ENCODE data around the gene ANK3. TPM values are rescaled to one million over a fixed set of nuclear protein-coding genes. Genes with fewer than 3 reads are reported as not detected.

Gene ANK3
- total RNA-seq, 2 donors from 2014 or later: 65.0 to 79.5 TPM

DNA sequence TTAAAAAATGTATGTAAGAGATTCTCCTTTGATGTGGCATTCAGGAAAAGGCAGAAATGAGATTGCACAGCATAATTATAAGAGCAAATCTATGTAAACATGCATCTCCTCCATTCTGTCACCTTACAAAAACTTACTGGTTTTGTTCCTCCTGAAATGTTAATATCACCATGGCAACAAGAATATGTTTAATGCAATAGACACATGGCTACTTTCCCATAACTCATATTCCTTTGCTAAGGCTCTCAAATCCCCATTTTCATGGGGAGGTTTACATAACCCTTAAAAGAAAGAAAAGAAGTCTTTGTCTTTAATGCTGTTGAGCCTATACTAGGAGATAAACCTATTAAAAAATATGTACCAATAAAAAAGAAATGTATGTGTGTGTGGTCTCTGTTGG is 136.2 kb downstream of the ANK3 start:
- Histone ChIP-seq H3K27ac (ENCODE audit: low read depth, low read length) (no peak overlapping the region), H3K4me1 (ENCODE audit: control insufficient read depth, insufficient read depth, low read length) (peaks cover 13% of the 10 kb centered on the region), H3K4me3 (ENCODE audit: low read length) (no peak overlapping the region), H3K9me3 (ENCODE audit: control insufficient read depth, low read length) (no peaks in the 10 kb centered on the region), H3K9ac (ENCODE audit: extremely low read depth, low read length, poor library complexity, severe bottlenecking) (no peak overlapping the region), H3K36me3 (ENCODE audit: control insufficient read depth, insufficient read depth, low read length) (no peaks in the 10 kb centered on the region), H3K27me3 (ENCODE audit: control insufficient read depth, insufficient read depth, low read length, poor library complexity, severe bottlenecking) (no peaks in the 10 kb centered on the region)
- no peaks in the 10 kb centered on the region for H3K27me3 Mint-ChIP-seq (ENCODE audit: insufficient read depth)
- H3K4me1 Mint-ChIP-seq: peaks cover 14% of the 10 kb centered on the region
- H3K9me3 Mint-ChIP-seq: no peaks in the 10 kb centered on the region
- TF ChIP-seq CTCF (conservative IDR thresholded peaks at IDR 0.05): no peak
- DNase-seq: no peak
- H3K36me3 Mint-ChIP-seq (ENCODE audit: low read depth): no peaks in the 10 kb centered on the region
- no peak overlapping the region for H3K27ac Mint-ChIP-seq
- H3K4me3 Mint-ChIP-seq: no peak overlapping the region

DNA sequence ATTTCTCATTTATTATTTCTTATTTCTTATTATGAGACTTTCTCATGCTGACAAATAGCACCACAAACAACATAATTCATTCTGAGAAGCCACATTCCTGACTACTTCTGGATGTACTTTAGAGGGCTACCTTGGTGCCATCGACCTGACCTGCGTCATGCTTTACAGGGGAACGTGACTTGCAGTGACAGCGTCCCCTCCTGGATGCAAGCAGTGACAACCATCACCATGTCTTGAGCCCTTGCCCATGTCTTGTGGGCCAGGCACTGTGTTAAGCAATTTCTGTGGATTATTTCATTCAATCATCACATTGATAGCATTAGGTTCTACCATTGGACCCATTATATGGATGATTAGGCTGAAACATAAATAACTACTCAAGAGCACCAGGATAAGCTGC is 137.0 kb downstream of the ANK3 start:
- Mint-ChIP-seq H3K4me3 (no peak overlapping the region), H3K9me3 (no peaks in the 10 kb centered on the region), H3K36me3 (ENCODE audit: low read depth) (no peaks in the 10 kb centered on the region), H3K4me1 (peaks cover 6% of the 10 kb centered on the region), H3K27me3 (ENCODE audit: insufficient read depth) (no peaks in the 10 kb centered on the region), H3K27ac (no peak overlapping the region)
- DNase-seq: no peak
- no peaks in the 10 kb centered on the region for H3K36me3 ChIP-seq (ENCODE audit: control insufficient read depth, insufficient read depth, low read length)
- H3K4me1 ChIP-seq (ENCODE audit: control insufficient read depth, insufficient read depth, low read length): peaks cover 6% of the 10 kb centered on the region
- H3K27ac ChIP-seq (ENCODE audit: low read depth, low read length): no peak overlapping the region
- H3K9me3 ChIP-seq (ENCODE audit: control insufficient read depth, low read length): no peaks in the 10 kb centered on the region
- no peak overlapping the region for H3K9ac ChIP-seq (ENCODE audit: extremely low read depth, low read length, poor library complexity, severe bottlenecking)
- no peak overlapping the region for H3K4me3 ChIP-seq (ENCODE audit: low read length)
- peak; percentile 50 for TF ChIP-seq CTCF (conservative IDR thresholded peaks at IDR 0.05)
- H3K27me3 ChIP-seq (ENCODE audit: control insufficient read depth, insufficient read depth, low read length, poor library complexity, severe bottlenecking): no peaks in the 10 kb centered on the region
- WGBS, 2 experiments (ENCODE audit: insufficient coverage in 1 of 2, insufficient read length in 1 of 2): 93 to 95% methylated on average over 4 of the region's 4 CpGs

GRCh38 chr10:60246382-60246781 is 143.3 kb downstream of the ANK3 start:
- Mint-ChIP-seq H3K36me3 (ENCODE audit: low read depth) (peaks cover 1% of the 10 kb centered on the region), H3K27me3 (ENCODE audit: insufficient read depth) (no peaks in the 10 kb centered on the region), H3K27ac (peak overlapping the region; percentile 87), H3K9me3 (no peaks in the 10 kb centered on the region), H3K4me1 (peaks cover 15% of the 10 kb centered on the region), H3K4me3 (no peak overlapping the region)
- Histone ChIP-seq H3K4me1 (ENCODE audit: control insufficient read depth, insufficient read depth, low read length) (no peaks in the 10 kb centered on the region), H3K9me3 (ENCODE audit: control insufficient read depth, low read length) (no peaks in the 10 kb centered on the region), H3K36me3 (ENCODE audit: control insufficient read depth, insufficient read depth, low read length) (no peaks in the 10 kb centered on the region), H3K4me3 (ENCODE audit: low read length) (no peak overlapping the region), H3K27me3 (ENCODE audit: control insufficient read depth, insufficient read depth, low read length, poor library complexity, severe bottlenecking) (no peaks in the 10 kb centered on the region), H3K27ac (ENCODE audit: low read depth, low read length) (no peak overlapping the region), H3K9ac (ENCODE audit: extremely low read depth, low read length, poor library complexity, severe bottlenecking) (peak overlapping the region; percentile 43)
- 50 to 63% methylated on average over 1 of the region's 1 CpG for WGBS, 2 experiments (ENCODE audit: insufficient coverage in 1 of 2, insufficient read length in 1 of 2)
- peak; percentile 56 for DNase-seq
- no peak for TF ChIP-seq CTCF (conservative IDR thresholded peaks at IDR 0.05)
